D721Med (cell line): ENCODE data around the gene SORBS1.

Source experiments
- DNase-seq: peaks from one replicate; pipeline ENCODE4 v3.0.0; 2011; ENCODE audit warnings: low spot score; ENCODE audit not compliant: insufficient read length
- FAIRE-seq: peaks from 2 replicates; lab custom pipeline; 2011; peaks lifted over from hg19 to GRCh38; lab: Jason Lieb, UNC
- TF ChIP-seq, protein P1 (sequence below): IDR thresholded peaks from 2 replicates; pipeline ENCODE4 v1.5.1; 2012; ENCODE audit warnings: mild to moderate bottlenecking, control low read depth; ENCODE audit not compliant: insufficient read depth; ENCODE audit errors: missing control alignments

SORBS1 gene

GRCh38 chr10:95565336-95565735, 4.2 kb upstream of the SORBS1 start:
- no peak for FAIRE-seq

DNA sequence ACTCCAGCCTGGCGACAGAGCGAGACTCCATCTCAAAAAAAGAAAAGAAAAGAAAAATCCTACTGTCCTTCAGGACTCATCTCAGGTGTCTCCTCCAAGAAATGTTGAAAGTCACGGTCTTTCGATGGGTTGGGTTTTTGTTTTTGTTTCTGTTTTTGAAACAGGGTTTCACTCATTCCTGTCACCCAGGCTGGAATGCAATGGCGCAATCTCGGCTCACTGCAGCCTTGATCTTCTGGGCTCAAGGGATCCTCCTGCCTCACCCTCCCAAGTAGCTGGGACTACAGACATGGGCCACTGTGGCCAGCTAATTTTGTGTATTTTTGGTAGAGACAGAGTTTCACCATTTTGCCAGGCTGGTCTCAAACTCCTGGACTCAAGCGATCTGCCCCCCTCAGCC, 3.1 kb upstream of the SORBS1 start:
- FAIRE-seq = no peak
- TF ChIP-seq, protein P1, sequence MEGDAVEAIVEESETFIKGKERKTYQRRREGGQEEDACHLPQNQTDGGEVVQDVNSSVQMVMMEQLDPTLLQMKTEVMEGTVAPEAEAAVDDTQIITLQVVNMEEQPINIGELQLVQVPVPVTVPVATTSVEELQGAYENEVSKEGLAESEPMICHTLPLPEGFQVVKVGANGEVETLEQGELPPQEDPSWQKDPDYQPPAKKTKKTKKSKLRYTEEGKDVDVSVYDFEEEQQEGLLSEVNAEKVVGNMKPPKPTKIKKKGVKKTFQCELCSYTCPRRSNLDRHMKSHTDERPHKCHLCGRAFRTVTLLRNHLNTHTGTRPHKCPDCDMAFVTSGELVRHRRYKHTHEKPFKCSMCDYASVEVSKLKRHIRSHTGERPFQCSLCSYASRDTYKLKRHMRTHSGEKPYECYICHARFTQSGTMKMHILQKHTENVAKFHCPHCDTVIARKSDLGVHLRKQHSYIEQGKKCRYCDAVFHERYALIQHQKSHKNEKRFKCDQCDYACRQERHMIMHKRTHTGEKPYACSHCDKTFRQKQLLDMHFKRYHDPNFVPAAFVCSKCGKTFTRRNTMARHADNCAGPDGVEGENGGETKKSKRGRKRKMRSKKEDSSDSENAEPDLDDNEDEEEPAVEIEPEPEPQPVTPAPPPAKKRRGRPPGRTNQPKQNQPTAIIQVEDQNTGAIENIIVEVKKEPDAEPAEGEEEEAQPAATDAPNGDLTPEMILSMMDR = no peak
- DNase-seq = no peak

More at GRCh38 chr10:95565336-95565735, 4.2 kb upstream of the SORBS1 start:
- DNase-seq = no peak
- TF ChIP-seq, protein P1 = no peak

DNA sequence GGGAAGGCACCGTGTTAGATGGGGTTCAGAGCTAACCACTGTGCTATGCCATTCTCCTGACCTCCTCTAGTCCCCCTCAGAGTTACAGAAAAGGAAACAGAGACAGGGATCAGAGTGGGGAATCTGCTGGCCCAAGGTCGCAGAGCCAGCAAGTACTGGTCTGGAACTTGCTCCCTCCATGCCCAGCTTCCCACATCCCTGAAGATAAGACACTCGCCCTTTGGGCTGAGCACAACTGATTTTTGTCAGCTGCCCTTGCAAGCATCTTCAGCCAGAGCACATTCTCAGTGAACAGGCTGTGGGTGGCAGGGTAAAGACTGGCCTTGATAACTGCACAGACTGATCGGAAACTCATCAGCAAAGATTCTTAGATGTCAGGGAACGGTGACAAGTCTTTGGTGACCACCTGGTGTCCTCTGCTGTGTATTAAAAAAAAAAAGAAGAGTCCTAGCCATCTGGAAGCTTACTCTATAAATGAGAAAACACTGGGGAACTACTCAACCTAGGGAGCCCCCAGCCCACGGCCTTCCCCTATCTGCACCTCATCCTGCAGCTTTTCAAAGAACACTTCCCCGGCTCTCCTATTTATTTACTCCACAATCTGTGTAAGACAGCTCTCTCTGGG, 1.3 kb upstream of the SORBS1 start:
- FAIRE-seq (no peak), DNase-seq (no peak)
- TF ChIP-seq, protein P1 = no peak

- TF ChIP-seq, protein P1 = no peak
- FAIRE-seq (no peak), DNase-seq (no peak)
Observed at GRCh38 chr10:95561864-95562177, 650 bp upstream of the SORBS1 start.

DNA sequence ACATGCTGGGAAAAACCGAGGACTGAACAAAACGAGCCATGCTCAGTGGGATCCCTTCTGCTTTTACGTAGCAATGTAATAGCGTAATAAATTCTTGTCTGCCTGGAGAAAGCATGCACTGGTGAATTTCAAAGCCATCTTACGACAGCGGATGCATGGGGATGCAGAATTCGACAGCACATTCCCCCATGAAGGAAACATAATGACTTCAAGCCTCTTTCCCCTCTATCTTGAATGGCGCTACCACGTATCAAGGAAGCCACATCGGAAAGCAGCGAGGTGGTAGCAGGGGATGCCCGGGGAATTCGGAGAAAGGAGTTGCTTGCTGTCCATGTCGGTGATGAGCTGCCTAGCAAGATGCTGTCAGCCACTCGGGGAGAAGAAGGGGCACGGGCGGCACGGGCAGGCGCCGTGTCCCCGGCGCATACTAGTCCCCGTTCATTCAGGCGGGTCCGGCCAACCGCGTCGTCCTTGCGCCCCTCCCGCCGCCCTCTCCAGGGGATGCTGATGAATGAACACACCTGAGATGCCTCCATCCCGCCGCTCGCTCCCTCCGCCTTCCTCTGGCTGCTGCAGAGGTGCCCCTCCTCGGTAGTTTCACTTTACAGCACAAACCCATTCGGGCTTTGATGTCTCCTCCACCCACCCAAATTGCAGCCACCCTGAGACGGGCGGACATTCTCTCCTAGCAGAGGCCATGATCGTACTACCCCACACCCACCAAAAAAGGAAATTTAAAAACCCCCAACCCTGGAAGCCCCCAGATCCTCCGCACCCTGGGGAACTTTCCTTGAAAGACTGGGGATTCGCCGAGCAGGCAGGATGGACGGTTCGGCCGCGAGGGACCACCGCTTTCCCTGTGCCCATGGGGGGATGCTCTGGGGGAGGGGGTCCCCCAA, 644 bp downstream of the SORBS1 start:
- DNase-seq (no peak), FAIRE-seq (no peak)
- TF ChIP-seq, protein P1 = no peak

GRCh38 chr10:95559896-95560277, 1.3 kb downstream of the SORBS1 start:
- no peak for DNase-seq
- no peak for FAIRE-seq
- TF ChIP-seq, protein P1 = no peak

DNA sequence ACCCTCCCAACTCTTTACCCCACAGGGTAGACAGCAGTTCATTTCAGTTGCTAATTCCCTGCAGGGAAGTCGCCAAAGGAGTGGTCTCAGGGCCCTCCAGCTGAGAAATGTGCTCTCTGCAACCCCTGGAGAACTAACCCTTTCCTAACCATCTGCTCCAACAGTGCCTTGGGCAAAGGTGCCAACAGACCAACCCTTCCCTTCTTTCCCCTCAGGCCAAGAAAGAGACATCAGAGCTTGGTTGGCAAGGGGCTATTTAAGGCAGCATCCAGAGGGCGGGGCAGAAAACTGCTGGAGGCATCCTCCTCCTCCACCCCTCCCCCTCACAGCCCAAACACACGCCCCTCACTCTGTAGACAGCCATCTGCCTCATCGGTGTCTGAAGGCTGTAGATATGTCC, 1.7 kb downstream of the SORBS1 start:
- TF ChIP-seq, protein P1 = no peak
- no peak for FAIRE-seq
- no peak for DNase-seq
